ENCODE data around the gene RND1.

DNA sequence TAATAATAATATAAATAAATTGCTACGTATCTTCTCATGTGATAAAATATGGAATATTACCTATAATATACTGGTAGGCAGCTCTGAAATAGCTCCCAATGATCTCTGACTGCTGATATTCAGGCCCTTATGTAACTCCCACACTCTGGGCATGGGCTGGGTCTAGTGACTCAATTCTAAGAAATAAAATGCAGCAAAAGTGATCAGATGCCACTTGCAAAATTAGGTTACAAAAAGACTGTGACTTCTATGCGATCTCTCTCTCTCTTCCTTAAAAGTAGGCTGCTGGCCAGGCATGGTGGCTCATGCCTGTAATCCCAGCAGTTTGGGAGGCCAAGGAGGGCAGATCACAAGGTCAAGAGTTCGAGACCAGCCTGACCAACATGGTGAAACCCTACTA is 57.7 kb downstream of the RND1 start:
- TF ChIP-seq POLR2AphosphoS5 (IDR thresholded peaks at IDR 0.05; ENCODE audit: low read depth, low read length), result no peak
- no peak for TF ChIP-seq POLR2A (IDR thresholded peaks at IDR 0.05; ENCODE audit: low read depth, low read length)
- TF ChIP-seq TAF1 (IDR thresholded peaks at IDR 0.05; ENCODE audit: borderline replicate concordance, low read depth, low read length), result no peak
